MG63 (cell line): ENCODE results near the gene DIS3L2. TPM values are rescaled to one million over a fixed set of nuclear protein-coding genes. Genes with fewer than 3 reads are reported as not detected.
"Not testable (repeated sequence)": the region's sequence is repeated elsewhere in the genome, so short reads cannot be mapped to it uniquely, and the experiment has no call there.

Experiments
- DNase-seq: peaks from one replicate; pipeline ENCODE4 v3.0.0-alpha.2; 2020
- H3K27me3 ChIP-seq: fragments of 250-450 bp; sonication (Bioruptor Pico); 2 replicates; pipeline ENCODE4 v1.5.1; 2020; ENCODE audit warnings: mild to moderate bottlenecking, moderate library complexity
- H3K36me3 ChIP-seq: fragments of 250-450 bp; sonication (Bioruptor Pico); 2 replicates; pipeline ENCODE4 v1.5.1; 2020; ENCODE audit warnings: mild to moderate bottlenecking, moderate library complexity
- H3K4me3 ChIP-seq: fragments of 250-450 bp; sonication (Bioruptor Pico); 2 replicates; pipeline ENCODE4 v1.5.1; 2020; ENCODE audit warnings: mild to moderate bottlenecking, moderate library complexity
- H3K9me3 ChIP-seq: fragments of 250-450 bp; sonication (Bioruptor Pico); 2 replicates; pipeline ENCODE4 v1.5.1; 2020; ENCODE audit warnings: mild to moderate bottlenecking, moderate library complexity
- total RNA-seq: library from RNA; depleted of rRNA; stranded (reverse); fragments of >200 nt; shearing (Covaris generic); gene quantifications from 2 replicates; pipeline ENCODE4 v1.2.3, GENCODE V29; 2014; ENCODE audit warnings: low replicate concordance

Gene DIS3L2
- total RNA-seq, 1 experiment from 2014 or later, result 17.2 TPM

GRCh38 chr2:232139786-232140562 lies 178.5 kb downstream of the DIS3L2 start:
- H3K9me3 ChIP-seq, result no peaks in the 10 kb centered on the region
- peak; percentile 11 for DNase-seq

GRCh38 chr2:232141591-232141990 lies 180.1 kb downstream of the DIS3L2 start:
- Histone ChIP-seq H3K4me3 (no peak overlapping the region), H3K27me3 (no peaks in the 10 kb centered on the region), H3K9me3 (no peaks in the 10 kb centered on the region), H3K36me3 (no peaks in the 10 kb centered on the region; the same call in none of the 2 replicates)
- DNase-seq, result no peak

More at GRCh38 chr2:232139786-232140562, 178.5 kb downstream of the DIS3L2 start:
- Histone ChIP-seq H3K27me3 (no peaks in the 10 kb centered on the region), H3K4me3 (no peak overlapping the region), H3K36me3 (no peaks in the 10 kb centered on the region; the same call in none of the 2 replicates)

GRCh38 chr2:232142049-232142448 lies 180.5 kb downstream of the DIS3L2 start:
- Histone ChIP-seq H3K9me3 (no peaks in the 10 kb centered on the region), H3K36me3 (no peaks in the 10 kb centered on the region; the same call in none of the 2 replicates), H3K4me3 (no peak overlapping the region), H3K27me3 (no peaks in the 10 kb centered on the region)
- DNase-seq, result peak; percentile 22

- H3K36me3 ChIP-seq, result no peaks in the 10 kb centered on the region; the same call in none of the 2 replicates
- no peak for DNase-seq
- no peaks in the 10 kb centered on the region for H3K9me3 ChIP-seq
- H3K27me3 ChIP-seq, result no peaks in the 10 kb centered on the region
- H3K4me3 ChIP-seq, result no peak overlapping the region
Observed at GRCh38 chr2:232142502-232142901, 181.0 kb downstream of the DIS3L2 start.

GRCh38 chr2:232146294-232146693 lies 184.8 kb downstream of the DIS3L2 start:
- Histone ChIP-seq H3K4me3 (no peak overlapping the region), H3K9me3 (no peaks in the 10 kb centered on the region), H3K36me3 (peaks cover 3% of the 10 kb centered on the region; the same call in 1 of the 2 replicates), H3K27me3 (no peaks in the 10 kb centered on the region)
- DNase-seq, result no peak

GRCh38 chr2:232147440-232148077 lies 186.0 kb downstream of the DIS3L2 start:
- no peak for DNase-seq
- H3K4me3 ChIP-seq, result no peak overlapping the region
- H3K36me3 ChIP-seq, result peaks cover 3% of the 10 kb centered on the region; the same call in 1 of the 2 replicates
- no peaks in the 10 kb centered on the region for H3K9me3 ChIP-seq
- H3K27me3 ChIP-seq, result no peaks in the 10 kb centered on the region

- DNase-seq, result no peak
- no peak overlapping the region for H3K4me3 ChIP-seq
- peaks cover 14% of the 10 kb centered on the region for H3K36me3 ChIP-seq
- H3K9me3 ChIP-seq, result no peaks in the 10 kb centered on the region
- H3K27me3 ChIP-seq, result no peaks in the 10 kb centered on the region
Observed at GRCh38 chr2:232162187-232162586, 200.7 kb downstream of the DIS3L2 start.

- Histone ChIP-seq H3K36me3 (no peaks in the 10 kb centered on the region), H3K4me3 (no peak overlapping the region), H3K9me3 (no peaks in the 10 kb centered on the region), H3K27me3 (no peaks in the 10 kb centered on the region)
- DNase-seq, result no peak
Observed at GRCh38 chr2:232170396-232170795, 208.9 kb downstream of the DIS3L2 start.

- no peak overlapping the region for H3K4me3 ChIP-seq
- no peaks in the 10 kb centered on the region for H3K27me3 ChIP-seq
- no peaks in the 10 kb centered on the region for H3K36me3 ChIP-seq
- H3K9me3 ChIP-seq, result no peaks in the 10 kb centered on the region
- DNase-seq, result no peak
Observed at GRCh38 chr2:232174662-232175061, 213.1 kb downstream of the DIS3L2 start.

GRCh38 chr2:232176587-232176986 lies 215.1 kb downstream of the DIS3L2 start:
- H3K9me3 ChIP-seq, DNase-seq, H3K4me3 ChIP-seq, H3K36me3 ChIP-seq, H3K27me3 ChIP-seq: not testable (repeated sequence)

- Histone ChIP-seq H3K36me3 (no peaks in the 10 kb centered on the region; the same call in 1 of the 2 replicates), H3K9me3 (no peaks in the 10 kb centered on the region; the same call in 1 of the 2 replicates), H3K27me3 (no peaks in the 10 kb centered on the region), H3K4me3 (no peak overlapping the region)
- DNase-seq, result no peak
Observed at GRCh38 chr2:232183279-232183678, 221.8 kb downstream of the DIS3L2 start.

- no peak overlapping the region for H3K4me3 ChIP-seq
Observed at GRCh38 chr2:232184346-232184745, 222.8 kb downstream of the DIS3L2 start.

GRCh38 chr2:232190796-232191195 lies 229.3 kb downstream of the DIS3L2 start:
- Histone ChIP-seq H3K36me3 (no peaks in the 10 kb centered on the region; the same call in 1 of the 2 replicates), H3K4me3 (no peak overlapping the region), H3K27me3 (no peaks in the 10 kb centered on the region), H3K9me3 (peaks cover 8% of the 10 kb centered on the region; the same call in 1 of the 2 replicates)
- DNase-seq, result no peak

More at GRCh38 chr2:232184346-232184745, 222.8 kb downstream of the DIS3L2 start:
- no peak for DNase-seq
- no peaks in the 10 kb centered on the region for H3K27me3 ChIP-seq
- no peaks in the 10 kb centered on the region; the same call in 1 of the 2 replicates for H3K36me3 ChIP-seq
- H3K9me3 ChIP-seq, result no peaks in the 10 kb centered on the region; the same call in 1 of the 2 replicates

GRCh38 chr2:232195487-232195886 lies 234.0 kb downstream of the DIS3L2 start:
- no peaks in the 10 kb centered on the region for H3K27me3 ChIP-seq
- peaks cover 3% of the 10 kb centered on the region for H3K36me3 ChIP-seq
- DNase-seq, result no peak
- H3K9me3 ChIP-seq, result peaks cover 8% of the 10 kb centered on the region; the same call in 1 of the 2 replicates
- no peak overlapping the region for H3K4me3 ChIP-seq

- no peaks in the 10 kb centered on the region for H3K27me3 ChIP-seq
- DNase-seq, result no peak
- peaks cover 3% of the 10 kb centered on the region for H3K36me3 ChIP-seq
- peaks cover 8% of the 10 kb centered on the region; the same call in 1 of the 2 replicates for H3K9me3 ChIP-seq
- H3K4me3 ChIP-seq, result no peak overlapping the region
Observed at GRCh38 chr2:232196802-232197201, 235.3 kb downstream of the DIS3L2 start.

- H3K4me3 ChIP-seq, result no peak overlapping the region
- H3K36me3 ChIP-seq, result peaks cover 3% of the 10 kb centered on the region
- no peak for DNase-seq
- H3K27me3 ChIP-seq, result no peaks in the 10 kb centered on the region
- H3K9me3 ChIP-seq, result no peaks in the 10 kb centered on the region
Observed at GRCh38 chr2:232200195-232200594, 238.7 kb downstream of the DIS3L2 start.

GRCh38 chr2:232203166-232203891 lies 241.8 kb downstream of the DIS3L2 start:
- Histone ChIP-seq H3K27me3 (no peaks in the 10 kb centered on the region), H3K36me3 (peaks cover 3% of the 10 kb centered on the region), H3K4me3 (no peak overlapping the region), H3K9me3 (no peaks in the 10 kb centered on the region)
- DNase-seq, result no peak
